HL-60 (cell line): ENCODE measurements around the gene GAST.

Source experiments
- DNase-seq, 2 experiments: peaks; one replicate each; pipeline ENCODE4 v3.0.0-alpha.2; 2010 to 2020; ENCODE audit warnings: low read depth in 1 of 2, low spot score in 1 of 2
- H3K27ac ChIP-seq: fragments of 250-450 bp; sonication (Bioruptor Pico); replicated peaks from 2 replicates; pipeline ENCODE4 v1.5.1; 2020; ENCODE audit warnings: mild to moderate bottlenecking, moderate library complexity
- H3K27me3 ChIP-seq: fragments of 250-450 bp; sonication (Bioruptor Pico); 2 replicates; pipeline ENCODE4 v1.5.1; 2021; ENCODE audit warnings: mild to moderate bottlenecking, moderate library complexity; ENCODE audit not compliant: insufficient read depth, poor library complexity, severe bottlenecking
- H3K4me3 ChIP-seq: replicated peaks from 2 replicates; pipeline ENCODE4 v1.5.1; 2011; ENCODE audit warnings: mild to moderate bottlenecking, control low read depth, low read length; ENCODE audit not compliant: insufficient read depth
- GABPA ChIP-seq: IDR thresholded peaks from 2 replicates; pipeline ENCODE4 v1.6.1; 2012; ENCODE audit warnings: low read depth
- POLR2AphosphoS5 ChIP-seq: IDR thresholded peaks from 2 replicates; pipeline ENCODE4 v1.6.1; 2012; ENCODE audit warnings: low read depth
- SPI1 ChIP-seq: IDR thresholded peaks from 2 replicates; pipeline ENCODE4 v1.6.1; 2012; ENCODE audit warnings: low read depth, mild to moderate bottlenecking, borderline replicate concordance
- TF ChIP-seq, protein P1 (sequence below): IDR thresholded peaks from 2 replicates; pipeline ENCODE4 v1.6.1; 2012; ENCODE audit warnings: low read depth; ENCODE audit not compliant: insufficient replicate concordance
- TF ChIP-seq, protein P2 (sequence below): IDR thresholded peaks from one replicate; pipeline ENCODE4 v1.5.1; 2011; ENCODE audit warnings: low read length, control low read depth, inconsistent platforms; ENCODE audit not compliant: insufficient read depth

The GAST gene

DNA sequence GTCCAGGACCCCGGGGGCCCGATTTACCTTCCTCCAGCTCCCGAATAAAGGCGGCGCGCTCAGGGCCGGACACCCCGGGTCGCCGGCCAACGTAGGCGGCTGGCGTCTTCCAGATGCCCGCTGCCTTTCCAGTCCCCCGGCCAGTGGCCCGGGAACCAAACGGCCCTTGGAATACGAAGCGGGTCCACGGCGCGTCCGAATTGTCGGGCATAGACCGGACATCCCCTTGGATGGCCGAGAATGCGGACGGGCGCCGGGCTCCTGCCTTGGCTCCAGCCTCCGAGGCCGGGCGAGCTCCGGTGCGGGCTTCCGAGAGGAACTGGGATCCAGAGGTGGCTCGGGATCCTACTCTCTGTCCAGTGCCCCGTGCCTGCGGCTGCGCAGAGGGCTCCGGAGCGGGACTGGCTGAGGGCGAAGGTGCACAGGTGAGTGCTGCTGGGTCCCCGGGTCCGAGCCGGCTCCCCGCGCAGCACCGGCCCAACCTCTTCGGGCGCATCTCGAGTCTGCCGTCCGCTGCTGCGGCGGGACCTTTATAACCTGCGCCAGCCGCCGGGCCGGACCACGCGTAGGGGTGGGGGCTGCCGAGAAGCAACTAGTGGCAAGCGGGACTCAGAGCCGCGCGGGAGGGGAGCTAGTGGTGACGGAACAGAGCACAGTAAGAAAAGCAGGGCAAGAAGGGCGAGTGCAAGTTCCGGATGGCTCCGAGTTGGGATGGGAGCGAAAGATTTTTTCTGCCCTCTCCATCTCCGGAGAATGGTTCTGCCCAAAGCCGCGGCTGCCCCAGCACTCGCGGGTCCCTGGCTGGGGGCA, 22.2 kb downstream of the GAST start, which contains the start of gene HAP1:
Gene HAP1 (minus strand): TSS at position 505 of the 810 bp plus-strand sequence. CDS start 9 bp downstream, at position 496.
- no peak for DNase-seq
- no peak within 1 kb of the TSS for H3K4me3 ChIP-seq
- H3K27ac ChIP-seq: no peak within 1 kb of the TSS
- peaks cover 54% of the 10 kb centered on the region for H3K27me3 ChIP-seq
- TF ChIP-seq, protein P1, sequence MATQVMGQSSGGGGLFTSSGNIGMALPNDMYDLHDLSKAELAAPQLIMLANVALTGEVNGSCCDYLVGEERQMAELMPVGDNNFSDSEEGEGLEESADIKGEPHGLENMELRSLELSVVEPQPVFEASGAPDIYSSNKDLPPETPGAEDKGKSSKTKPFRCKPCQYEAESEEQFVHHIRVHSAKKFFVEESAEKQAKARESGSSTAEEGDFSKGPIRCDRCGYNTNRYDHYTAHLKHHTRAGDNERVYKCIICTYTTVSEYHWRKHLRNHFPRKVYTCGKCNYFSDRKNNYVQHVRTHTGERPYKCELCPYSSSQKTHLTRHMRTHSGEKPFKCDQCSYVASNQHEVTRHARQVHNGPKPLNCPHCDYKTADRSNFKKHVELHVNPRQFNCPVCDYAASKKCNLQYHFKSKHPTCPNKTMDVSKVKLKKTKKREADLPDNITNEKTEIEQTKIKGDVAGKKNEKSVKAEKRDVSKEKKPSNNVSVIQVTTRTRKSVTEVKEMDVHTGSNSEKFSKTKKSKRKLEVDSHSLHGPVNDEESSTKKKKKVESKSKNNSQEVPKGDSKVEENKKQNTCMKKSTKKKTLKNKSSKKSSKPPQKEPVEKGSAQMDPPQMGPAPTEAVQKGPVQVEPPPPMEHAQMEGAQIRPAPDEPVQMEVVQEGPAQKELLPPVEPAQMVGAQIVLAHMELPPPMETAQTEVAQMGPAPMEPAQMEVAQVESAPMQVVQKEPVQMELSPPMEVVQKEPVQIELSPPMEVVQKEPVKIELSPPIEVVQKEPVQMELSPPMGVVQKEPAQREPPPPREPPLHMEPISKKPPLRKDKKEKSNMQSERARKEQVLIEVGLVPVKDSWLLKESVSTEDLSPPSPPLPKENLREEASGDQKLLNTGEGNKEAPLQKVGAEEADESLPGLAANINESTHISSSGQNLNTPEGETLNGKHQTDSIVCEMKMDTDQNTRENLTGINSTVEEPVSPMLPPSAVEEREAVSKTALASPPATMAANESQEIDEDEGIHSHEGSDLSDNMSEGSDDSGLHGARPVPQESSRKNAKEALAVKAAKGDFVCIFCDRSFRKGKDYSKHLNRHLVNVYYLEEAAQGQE: no peak
- no peak for TF ChIP-seq POLR2AphosphoS5
- no peak for TF ChIP-seq SPI1

DNA sequence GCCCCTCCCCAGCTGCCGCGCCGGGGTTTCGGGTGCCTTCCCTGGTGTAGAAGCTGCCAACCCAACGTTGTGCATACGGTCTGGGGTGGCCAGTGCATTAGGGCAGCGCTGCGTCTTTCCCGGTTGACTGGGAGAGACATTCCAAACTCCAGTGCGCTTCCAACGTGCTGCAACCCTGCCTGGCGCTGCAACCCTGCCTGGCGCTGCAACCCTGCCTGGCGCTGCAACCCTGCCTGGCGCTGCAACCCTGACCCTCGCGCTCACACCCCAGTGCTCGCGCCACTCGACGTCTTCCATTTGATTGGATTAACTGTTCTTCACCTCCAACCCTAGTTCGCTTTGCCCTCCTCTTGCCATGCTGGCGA, 22.8 kb downstream of the GAST start:
- H3K4me3 ChIP-seq: no peak overlapping the region
- H3K27me3 ChIP-seq: peaks cover 54% of the 10 kb centered on the region
- H3K27ac ChIP-seq: no peak overlapping the region

DNA sequence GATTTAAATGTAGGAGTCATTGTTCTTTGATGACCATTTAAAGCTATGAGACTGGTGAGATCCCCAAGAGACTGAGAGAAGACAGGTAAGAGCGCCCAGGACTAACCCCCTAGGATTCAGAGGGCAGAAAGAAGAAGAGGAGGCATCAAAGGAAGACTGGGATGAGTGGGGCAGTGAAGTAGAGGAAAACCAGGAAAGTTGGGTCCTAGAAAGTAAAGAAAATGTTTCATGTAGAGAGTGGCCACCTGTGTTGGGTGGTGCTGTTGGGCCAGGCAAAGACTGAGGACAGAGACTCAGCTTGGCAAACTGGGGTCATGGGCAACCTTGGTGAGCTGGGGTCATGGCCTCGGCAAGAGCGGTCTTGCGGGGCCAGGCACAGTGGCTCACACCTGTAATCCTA, 23.6 kb downstream of the GAST start:
- no peak for DNase-seq
- Histone ChIP-seq H3K27me3 (peaks cover 54% of the 10 kb centered on the region), H3K4me3 (no peak overlapping the region), H3K27ac (no peak overlapping the region)
- TF ChIP-seq POLR2AphosphoS5 (no peak), GABPA (no peak), SPI1 (no peak)
- TF ChIP-seq, protein P2, sequence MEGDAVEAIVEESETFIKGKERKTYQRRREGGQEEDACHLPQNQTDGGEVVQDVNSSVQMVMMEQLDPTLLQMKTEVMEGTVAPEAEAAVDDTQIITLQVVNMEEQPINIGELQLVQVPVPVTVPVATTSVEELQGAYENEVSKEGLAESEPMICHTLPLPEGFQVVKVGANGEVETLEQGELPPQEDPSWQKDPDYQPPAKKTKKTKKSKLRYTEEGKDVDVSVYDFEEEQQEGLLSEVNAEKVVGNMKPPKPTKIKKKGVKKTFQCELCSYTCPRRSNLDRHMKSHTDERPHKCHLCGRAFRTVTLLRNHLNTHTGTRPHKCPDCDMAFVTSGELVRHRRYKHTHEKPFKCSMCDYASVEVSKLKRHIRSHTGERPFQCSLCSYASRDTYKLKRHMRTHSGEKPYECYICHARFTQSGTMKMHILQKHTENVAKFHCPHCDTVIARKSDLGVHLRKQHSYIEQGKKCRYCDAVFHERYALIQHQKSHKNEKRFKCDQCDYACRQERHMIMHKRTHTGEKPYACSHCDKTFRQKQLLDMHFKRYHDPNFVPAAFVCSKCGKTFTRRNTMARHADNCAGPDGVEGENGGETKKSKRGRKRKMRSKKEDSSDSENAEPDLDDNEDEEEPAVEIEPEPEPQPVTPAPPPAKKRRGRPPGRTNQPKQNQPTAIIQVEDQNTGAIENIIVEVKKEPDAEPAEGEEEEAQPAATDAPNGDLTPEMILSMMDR: no peak
- TF ChIP-seq, protein P1: no peak

More for the DNA sequence above, 22.8 kb downstream of the GAST start:
- no peak for TF ChIP-seq GABPA
- TF ChIP-seq, protein P2: no peak
- TF ChIP-seq POLR2AphosphoS5: no peak
- DNase-seq: no peak

DNA sequence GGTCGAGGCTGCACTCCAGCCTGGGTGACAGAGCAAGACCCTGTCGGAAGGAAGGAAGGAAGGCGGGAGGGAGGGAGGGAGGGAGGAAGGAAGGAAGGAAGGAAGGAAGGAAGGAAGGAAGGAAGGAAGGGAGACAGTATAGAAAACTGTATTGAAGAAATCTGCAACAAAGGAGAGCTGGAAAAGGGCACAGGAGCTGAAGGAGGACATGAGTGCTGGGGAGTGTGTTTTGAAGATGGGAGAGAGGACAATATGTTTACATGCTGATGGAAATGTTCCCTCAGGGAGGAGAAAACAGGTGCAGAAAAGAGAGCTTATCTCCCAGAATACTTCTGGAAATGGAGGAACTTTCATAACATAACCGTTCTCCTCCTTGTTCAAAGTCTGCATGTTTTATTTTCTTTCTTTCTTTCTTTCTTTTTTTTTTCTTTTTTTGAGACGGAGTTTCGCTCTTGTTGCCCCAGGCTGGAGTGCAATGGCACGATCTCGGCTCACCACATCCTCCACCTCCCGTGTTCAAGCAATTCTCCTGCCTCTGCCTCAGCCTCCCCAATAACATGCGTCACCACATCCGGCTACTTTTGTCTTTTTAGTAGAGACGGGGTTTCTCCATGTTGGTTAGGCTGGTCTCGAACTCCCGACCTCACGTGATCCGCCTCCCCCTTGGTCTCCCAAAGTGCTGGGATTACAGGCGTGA, 25.0 kb downstream of the GAST start:
- TF ChIP-seq GABPA (no peak), POLR2AphosphoS5 (no peak), SPI1 (no peak)
- TF ChIP-seq, protein P2: no peak
- TF ChIP-seq, protein P1: no peak
- Histone ChIP-seq H3K27me3 (peaks cover 48% of the 10 kb centered on the region), H3K27ac (no peak overlapping the region), H3K4me3 (no peak overlapping the region)
- DNase-seq: no peak
